Measurements from ENCODE around the gene C1orf146. TPM values are rescaled to one million over a fixed set of nuclear protein-coding genes. Genes with fewer than 3 reads are reported as not detected.

C1orf146 gene, protein sequence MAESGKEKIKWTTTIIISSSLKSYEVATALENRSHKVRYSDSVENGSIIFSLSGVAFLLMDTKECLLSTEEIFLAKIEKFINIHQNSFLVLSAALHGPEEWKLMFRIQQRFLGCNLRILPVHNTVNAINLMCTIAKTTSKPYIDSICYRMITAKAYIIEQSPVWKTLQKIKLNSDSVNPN
- not detected in 2 replicates for total RNA-seq (ENCODE audit: low replicate concordance)

DNA sequence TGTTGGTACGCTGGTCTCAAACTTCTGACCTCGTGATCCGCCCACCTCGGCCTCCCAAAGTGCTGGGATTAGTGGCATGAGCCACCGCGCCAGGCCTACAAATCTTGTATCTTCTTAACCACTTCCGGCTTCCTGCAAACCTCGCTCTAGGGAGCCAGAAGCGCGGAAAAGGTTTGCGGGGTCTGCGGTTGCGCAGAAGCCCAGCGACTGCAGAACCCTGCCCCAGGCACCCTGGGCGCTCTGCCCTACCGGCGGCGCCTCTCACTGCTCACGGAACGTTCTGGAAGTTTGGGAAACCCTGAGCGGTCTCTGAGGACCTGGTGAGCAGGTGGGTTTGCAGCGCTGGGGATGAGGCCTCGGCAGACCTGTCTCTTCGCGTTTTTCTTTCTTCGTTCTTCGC, at the start of gene C1orf146:
TSS of gene C1orf146 (plus strand) at position 195 of the 400 bp plus-strand sequence. CDS start 13,506 bp downstream, outside the sequence.
- no peak within 1 kb of the TSS for H3K4me3 ChIP-seq (ENCODE audit: low read depth, low read length)
- TF ChIP-seq, protein P1, sequence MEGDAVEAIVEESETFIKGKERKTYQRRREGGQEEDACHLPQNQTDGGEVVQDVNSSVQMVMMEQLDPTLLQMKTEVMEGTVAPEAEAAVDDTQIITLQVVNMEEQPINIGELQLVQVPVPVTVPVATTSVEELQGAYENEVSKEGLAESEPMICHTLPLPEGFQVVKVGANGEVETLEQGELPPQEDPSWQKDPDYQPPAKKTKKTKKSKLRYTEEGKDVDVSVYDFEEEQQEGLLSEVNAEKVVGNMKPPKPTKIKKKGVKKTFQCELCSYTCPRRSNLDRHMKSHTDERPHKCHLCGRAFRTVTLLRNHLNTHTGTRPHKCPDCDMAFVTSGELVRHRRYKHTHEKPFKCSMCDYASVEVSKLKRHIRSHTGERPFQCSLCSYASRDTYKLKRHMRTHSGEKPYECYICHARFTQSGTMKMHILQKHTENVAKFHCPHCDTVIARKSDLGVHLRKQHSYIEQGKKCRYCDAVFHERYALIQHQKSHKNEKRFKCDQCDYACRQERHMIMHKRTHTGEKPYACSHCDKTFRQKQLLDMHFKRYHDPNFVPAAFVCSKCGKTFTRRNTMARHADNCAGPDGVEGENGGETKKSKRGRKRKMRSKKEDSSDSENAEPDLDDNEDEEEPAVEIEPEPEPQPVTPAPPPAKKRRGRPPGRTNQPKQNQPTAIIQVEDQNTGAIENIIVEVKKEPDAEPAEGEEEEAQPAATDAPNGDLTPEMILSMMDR (IDR thresholded peaks at IDR 0.05; ENCODE audit: insufficient read depth, low read length): no peak
- no peak for DNase-seq (ENCODE audit: low read depth)

DNA sequence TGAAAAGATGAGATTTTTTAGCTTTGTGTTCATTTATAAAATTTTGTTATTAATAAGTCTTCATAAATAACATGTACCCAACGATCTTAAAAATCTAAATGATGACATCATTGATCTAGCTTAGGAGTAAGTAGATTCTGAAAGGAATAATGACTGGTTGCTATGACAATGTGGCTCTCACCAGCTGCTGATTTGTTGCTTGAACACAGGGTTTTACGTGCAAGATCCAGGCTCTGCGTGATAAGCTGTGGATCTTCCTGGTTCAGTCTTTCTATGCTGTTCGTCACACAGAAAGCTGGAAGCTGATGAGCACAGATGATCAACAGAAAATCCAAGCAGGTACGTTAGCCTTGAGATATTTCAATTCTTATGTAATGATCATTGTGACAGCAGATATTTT, 49.1 kb upstream of the C1orf146 start:
- DNase-seq (ENCODE audit: low read depth): no peak

DNA sequence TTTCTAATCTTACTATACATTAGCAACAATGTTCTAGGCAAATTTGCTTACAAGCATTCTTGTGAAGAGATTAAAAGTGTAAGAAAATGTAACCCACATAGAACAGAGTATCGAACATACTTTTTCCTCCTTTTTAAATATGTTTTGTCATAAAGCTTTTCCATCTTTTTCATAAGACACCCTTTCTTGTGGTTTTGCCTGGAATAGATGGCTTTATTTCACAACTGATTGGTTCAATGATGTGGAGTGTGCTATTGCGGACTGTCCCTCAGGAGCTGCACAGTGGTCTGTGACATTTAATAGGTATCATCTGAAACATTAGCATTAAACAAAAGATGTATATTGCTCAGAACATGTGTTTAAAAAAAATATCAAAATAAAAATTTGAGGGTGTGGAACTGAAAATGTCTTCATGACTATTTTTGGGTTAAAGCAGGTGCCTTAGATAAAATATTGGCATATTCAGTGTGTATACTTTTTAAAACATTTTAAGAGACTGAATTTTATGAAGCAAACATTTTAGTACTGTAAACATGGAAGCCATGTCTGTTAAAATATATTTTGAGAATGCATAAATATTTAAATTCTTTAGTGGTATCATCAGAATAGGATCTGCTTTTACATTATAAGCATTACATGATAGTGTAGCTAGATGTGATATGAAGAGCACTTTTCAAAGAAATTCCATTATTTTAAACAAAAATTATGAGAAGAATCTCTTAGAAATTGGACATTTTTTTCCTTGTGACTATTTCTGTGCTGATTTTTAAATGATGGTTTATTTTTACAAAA, 48.3 kb upstream of the C1orf146 start:
- no peak for DNase-seq (ENCODE audit: low read depth)
- no peak overlapping the region for H3K4me3 ChIP-seq (ENCODE audit: low read depth, low read length)
- TF ChIP-seq, protein P1 (IDR thresholded peaks at IDR 0.05; ENCODE audit: insufficient read depth, low read length): no peak

More for the DNA sequence above, 49.1 kb upstream of the C1orf146 start:
- H3K4me3 ChIP-seq (ENCODE audit: low read depth, low read length): no peak overlapping the region
- TF ChIP-seq, protein P1 (IDR thresholded peaks at IDR 0.05; ENCODE audit: insufficient read depth, low read length): no peak

DNA sequence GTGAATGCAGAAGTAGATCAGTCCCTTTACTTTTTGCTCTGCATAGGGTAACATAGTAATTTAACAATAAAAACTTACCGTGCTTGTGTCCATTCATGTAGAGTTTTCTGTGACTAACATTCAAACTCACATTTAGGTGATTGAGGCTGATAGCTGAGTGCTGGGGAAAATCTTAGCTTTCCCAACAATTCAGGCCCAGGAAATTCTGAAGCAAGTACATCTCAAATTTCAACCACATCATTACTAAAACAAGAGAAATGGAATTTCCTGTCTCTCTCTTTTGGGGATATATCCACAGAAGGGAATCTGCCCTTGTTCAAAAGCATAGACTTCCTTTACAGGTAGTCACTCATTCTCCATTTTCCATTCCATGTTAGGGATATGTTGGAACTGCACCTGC, 33.1 kb upstream of the C1orf146 start:
- DNase-seq (ENCODE audit: low read depth): peak; percentile 59
- TF ChIP-seq, protein P1 (IDR thresholded peaks at IDR 0.05; ENCODE audit: insufficient read depth, low read length): no peak

DNA sequence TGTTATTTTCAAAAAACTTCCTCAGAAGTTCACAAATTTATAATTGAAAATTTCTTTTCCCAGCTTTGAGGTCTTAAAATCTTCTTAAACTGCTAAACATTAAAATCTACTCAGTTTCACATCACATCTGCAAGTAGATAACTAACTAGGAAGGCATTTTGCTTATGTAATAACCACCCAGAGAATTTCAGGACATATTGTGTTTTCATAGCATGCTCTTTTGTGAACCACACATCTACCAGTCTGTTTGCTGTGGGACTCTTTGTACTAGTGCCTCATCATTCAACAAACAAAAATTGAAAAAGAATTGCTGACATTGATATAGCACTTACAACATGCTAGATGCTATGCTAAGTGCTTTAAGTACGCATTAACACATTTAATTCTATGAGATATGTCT, 31.6 kb upstream of the C1orf146 start:
- DNase-seq (ENCODE audit: low read depth): no peak
- no peak overlapping the region for H3K4me3 ChIP-seq (ENCODE audit: low read depth, low read length)
- TF ChIP-seq, protein P1 (IDR thresholded peaks at IDR 0.05; ENCODE audit: insufficient read depth, low read length): no peak

More for the DNA sequence above, 33.1 kb upstream of the C1orf146 start:
- H3K4me3 ChIP-seq (ENCODE audit: low read depth, low read length): no peak overlapping the region

DNA sequence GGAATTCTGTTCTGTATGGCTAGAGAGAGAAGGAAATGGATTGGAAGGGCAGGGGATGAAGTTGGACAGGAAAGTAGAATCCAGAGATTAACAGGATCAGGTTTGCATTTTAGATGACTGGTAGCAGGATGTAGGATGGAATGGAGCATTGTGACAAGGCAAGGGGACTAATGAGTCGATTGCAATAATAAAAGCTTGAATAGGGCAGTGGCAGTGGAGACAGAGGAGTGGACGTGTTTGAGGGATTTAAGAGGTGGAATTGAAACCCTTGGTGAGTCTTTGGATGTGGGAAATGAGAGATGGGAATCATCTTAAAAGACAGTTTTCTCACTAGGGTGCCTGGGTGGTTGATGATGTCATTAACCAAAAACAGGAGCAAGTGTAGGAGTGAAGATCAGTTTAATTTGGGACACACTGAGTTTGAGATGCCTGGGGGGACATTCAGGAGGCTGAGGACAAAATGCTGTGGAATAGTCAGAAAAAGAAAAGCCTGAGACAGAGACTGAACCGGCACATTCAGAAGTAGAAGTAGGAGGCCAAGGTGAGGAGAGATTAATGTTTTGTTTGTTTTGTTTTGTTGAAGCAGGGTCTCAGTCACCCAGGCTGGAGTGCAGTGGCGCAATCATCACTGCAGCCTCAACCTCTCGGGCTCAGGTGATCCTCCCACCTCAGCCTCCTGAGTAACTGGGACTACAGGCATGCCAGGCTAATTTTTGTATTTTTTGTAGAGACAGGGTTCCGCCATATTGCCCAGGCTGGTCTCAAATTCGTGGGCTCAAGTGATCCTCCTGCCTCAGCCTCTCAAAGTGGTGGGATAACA, 29.1 kb upstream of the C1orf146 start:
- TF ChIP-seq, protein P1 (IDR thresholded peaks at IDR 0.05; ENCODE audit: insufficient read depth, low read length): no peak
- DNase-seq (ENCODE audit: low read depth): no peak

More for the DNA sequence above, 29.1 kb upstream of the C1orf146 start:
- no peak overlapping the region for H3K4me3 ChIP-seq (ENCODE audit: low read depth, low read length)

Data from fibroblast of the aortic adventitia (primary cell).